A172 (cell line): ENCODE results near the gene MOB1A. TPM values are rescaled to one million over a fixed set of nuclear protein-coding genes. Genes with fewer than 3 reads are reported as not detected.

ENCODE experiments used
- DNase-seq: peaks from one replicate; pipeline ENCODE4 v3.0.0-alpha.2; 2015; ENCODE audit warnings: low spot score
- total RNA-seq: library from RNA; depleted of rRNA; stranded (reverse); fragments of >200 nt; shearing (Covaris generic); gene quantifications from 2 replicates; pipeline ENCODE4 v1.2.3, GENCODE V29; 2014; rRNA removed

Gene MOB1A
- total RNA-seq, 1 experiment from 2014 or later: 196 TPM

- no peak for DNase-seq
These were observed 74.9 kb downstream of the MOB1A start for GRCh38 chr2:74103763-74104162.

Other genes with a start within 250 kb of the MOB1A start
- 6.5 and 9.9 TPM in 2 replicates for gene TET3, start 194.0 kb downstream of the MOB1A start, total RNA-seq
- 135 and 238 TPM in 2 replicates for gene BOLA3, start 31.0 kb downstream of the MOB1A start, total RNA-seq
- 91.8 and 104 TPM in 2 replicates for gene MTHFD2, start 19.7 kb upstream of the MOB1A start, total RNA-seq
- gene SLC4A5, start 164.5 kb upstream of the MOB1A start, total RNA-seq: 0.07 TPM in 1 of 2 replicates, not detected in the other
- 105 and 123 TPM in 2 replicates for gene DCTN1, start 201.4 kb upstream of the MOB1A start, total RNA-seq
- 2.3 and 3.5 TPM in 2 replicates for gene C2orf81, start 242.7 kb upstream of the MOB1A start, total RNA-seq
- 72.9 and 84.5 TPM in 2 replicates for gene WDR54, start 242.9 kb upstream of the MOB1A start, total RNA-seq